K562 (cell line): ENCODE results near the gene IGFL1. TPM values are rescaled to one million over a fixed set of nuclear protein-coding genes. Genes with fewer than 3 reads are reported as not detected.
A peak's percentile ranks its signal among the peaks of the same experiment; 100 is the strongest.

Experiments
- NR4A1 ChIP-seq, 2 experiments: fragments of 250-450 bp in 1 of 2; fragments of 450-650 bp in 1 of 2; sonication (Bioruptor Pico) in 1 of 2; IDR thresholded peaks; 2 replicates each; pipeline versions ENCODE4 v1.4.0 to v1.6.1; 2016 to 2020; ENCODE audit warnings: mild to moderate bottlenecking in 2 of 2, missing compliant biosample characterization in 1 of 2, missing genetic modification characterization in 1 of 2, moderate library complexity in 1 of 2
- PTBP1 ChIP-seq: fragments of 200-400 bp; formaldehyde crosslinking; IDR thresholded peaks from 2 replicates; pipeline ENCODE4 v1.6.1; 2017; ENCODE audit warnings: low read depth, low read length
- SMARCB1 ChIP-seq: IDR thresholded peaks from 2 replicates; pipeline ENCODE4 v1.6.1; 2011; ENCODE audit warnings: improper control_type of control experiment, low read depth; ENCODE audit not compliant: insufficient read length
- ZNF124 ChIP-seq: sonication (generic); formaldehyde crosslinking; IDR thresholded peaks from 2 replicates; pipeline ENCODE4 v1.8.1; 2022; ENCODE audit warnings: missing genetic modification reagents
- ZNF224 ChIP-seq: sonication (generic); formaldehyde crosslinking; IDR thresholded peaks from 2 replicates; pipeline ENCODE4 v1.8.0; 2022; ENCODE audit warnings: mild to moderate bottlenecking, missing genetic modification reagents
- polyA plus RNA-seq, 8 experiments: library from polyadenylated mRNA; depleted of rRNA in 4 of 8; stranded (reverse) in 5 of 8; unstranded in 3 of 8; fragments of >200 nt; fragmentation: Nextera tagmentation in 2 of 8; fragmentation: Illumina TruSeq in 1 of 8; extraction: Ambion mirVana in 2 of 8; extraction: Trizol in 1 of 8; gene quantifications; 2 replicates each; pipeline versions ENCODE4 v1.2.1 to v1.2.3, GENCODE V29; 2011 to 2014; ENCODE audit warnings: inconsistent platforms in 1 of 8, missing spikeins in 1 of 8
- total RNA-seq, 7 experiments: library from RNA; depleted of rRNA in 6 of 7; stranded (reverse); fragments of >200 nt in 6 of 7; fragmentation: Illumina TruSeq in 2 of 7; extraction: Trizol in 2 of 7; gene quantifications; 2 replicates each; pipeline versions ENCODE4 v1.2.1 to v1.2.3, GENCODE V29; 2011 to 2021; ENCODE audit warnings: low replicate concordance in 1 of 7
- TF ChIP-seq, protein P1 (sequence below), 2 experiments: fragments of 450-650 bp; IDR thresholded peaks; 2 replicates each; pipeline ENCODE4 v1.6.1; 2016; ENCODE audit warnings: mild to moderate bottlenecking in 2 of 2, borderline replicate concordance in 1 of 2, low read depth in 1 of 2, moderate library complexity in 1 of 2
- TF ChIP-seq, protein P2 (sequence below): fragments of 450-650 bp; IDR thresholded peaks from 2 replicates; pipeline ENCODE4 v1.6.1; 2016; ENCODE audit warnings: missing biosample characterization, missing genetic modification characterization
- TF ChIP-seq, protein P3 (sequence below): fragments of 450-650 bp; IDR thresholded peaks from 2 replicates; pipeline ENCODE4 v1.6.1; 2017; ENCODE audit warnings: mild to moderate bottlenecking, moderate library complexity
- TF ChIP-seq, protein P4 (sequence below): fragments of 150-350 bp; conservative IDR thresholded peaks from 2 replicates; pipeline ENCODE4 v1.6.1; 2014; ENCODE audit warnings: low read length
- TF ChIP-seq, protein P5 (sequence below): fragments of 450-650 bp; formaldehyde crosslinking; IDR thresholded peaks from 2 replicates; pipeline ENCODE4 v1.4.0; 2022; ENCODE audit warnings: missing genetic modification characterization

IGFL1 gene
- total and polyA plus RNA-seq, 9 of the 15 experiments (the other 6 are each of a cell fraction or from before 2014, with no cell fraction given), result not detected

DNA sequence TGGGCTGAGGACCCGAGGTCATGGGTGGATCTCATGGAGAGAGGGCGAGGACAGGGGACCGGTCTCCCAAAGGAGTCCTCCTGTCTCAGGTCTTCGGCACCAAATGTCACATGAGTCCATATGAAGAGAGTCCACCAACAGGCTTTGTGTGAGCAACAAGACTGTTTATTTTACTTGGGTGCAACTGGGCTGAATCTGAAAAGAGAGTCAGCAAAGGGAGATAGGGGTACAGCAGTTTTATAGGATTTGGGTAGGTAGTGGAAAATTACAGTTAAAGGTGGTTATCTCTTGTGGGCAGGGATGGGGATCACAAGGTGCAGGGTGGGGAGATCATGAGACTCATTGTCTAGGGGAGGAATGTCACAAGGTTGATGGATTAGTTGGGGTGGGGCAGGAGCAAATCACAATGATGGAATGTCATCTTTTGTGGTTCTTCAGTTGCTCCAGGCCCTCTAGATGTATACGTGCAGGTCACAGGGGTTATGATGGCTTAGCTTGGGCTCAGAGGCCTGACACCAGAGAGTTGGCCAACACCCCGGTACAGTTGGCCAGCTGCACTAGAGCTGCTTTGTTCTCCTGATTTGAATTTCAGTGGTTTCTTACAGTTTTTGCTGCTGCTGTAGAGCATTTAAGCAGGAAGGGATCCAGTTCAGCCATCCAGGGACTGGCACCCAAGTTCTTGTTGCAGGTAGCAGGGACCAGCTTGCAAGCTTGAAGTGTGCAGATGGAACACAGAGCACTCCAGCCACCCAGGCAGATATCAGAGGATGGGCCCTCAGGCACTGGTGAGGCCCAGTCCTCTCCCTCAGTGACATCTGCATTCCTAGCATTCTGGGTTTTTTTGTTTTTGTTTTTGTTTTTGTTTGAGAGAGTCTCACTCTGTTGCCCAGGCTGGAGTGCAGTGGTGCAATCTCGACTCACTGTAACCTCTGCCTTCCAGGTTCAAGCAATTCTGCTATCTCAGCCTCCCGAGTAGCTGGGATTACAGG, 26.4 kb upstream of the IGFL1 start (continued):
- TF ChIP-seq, protein P1, sequence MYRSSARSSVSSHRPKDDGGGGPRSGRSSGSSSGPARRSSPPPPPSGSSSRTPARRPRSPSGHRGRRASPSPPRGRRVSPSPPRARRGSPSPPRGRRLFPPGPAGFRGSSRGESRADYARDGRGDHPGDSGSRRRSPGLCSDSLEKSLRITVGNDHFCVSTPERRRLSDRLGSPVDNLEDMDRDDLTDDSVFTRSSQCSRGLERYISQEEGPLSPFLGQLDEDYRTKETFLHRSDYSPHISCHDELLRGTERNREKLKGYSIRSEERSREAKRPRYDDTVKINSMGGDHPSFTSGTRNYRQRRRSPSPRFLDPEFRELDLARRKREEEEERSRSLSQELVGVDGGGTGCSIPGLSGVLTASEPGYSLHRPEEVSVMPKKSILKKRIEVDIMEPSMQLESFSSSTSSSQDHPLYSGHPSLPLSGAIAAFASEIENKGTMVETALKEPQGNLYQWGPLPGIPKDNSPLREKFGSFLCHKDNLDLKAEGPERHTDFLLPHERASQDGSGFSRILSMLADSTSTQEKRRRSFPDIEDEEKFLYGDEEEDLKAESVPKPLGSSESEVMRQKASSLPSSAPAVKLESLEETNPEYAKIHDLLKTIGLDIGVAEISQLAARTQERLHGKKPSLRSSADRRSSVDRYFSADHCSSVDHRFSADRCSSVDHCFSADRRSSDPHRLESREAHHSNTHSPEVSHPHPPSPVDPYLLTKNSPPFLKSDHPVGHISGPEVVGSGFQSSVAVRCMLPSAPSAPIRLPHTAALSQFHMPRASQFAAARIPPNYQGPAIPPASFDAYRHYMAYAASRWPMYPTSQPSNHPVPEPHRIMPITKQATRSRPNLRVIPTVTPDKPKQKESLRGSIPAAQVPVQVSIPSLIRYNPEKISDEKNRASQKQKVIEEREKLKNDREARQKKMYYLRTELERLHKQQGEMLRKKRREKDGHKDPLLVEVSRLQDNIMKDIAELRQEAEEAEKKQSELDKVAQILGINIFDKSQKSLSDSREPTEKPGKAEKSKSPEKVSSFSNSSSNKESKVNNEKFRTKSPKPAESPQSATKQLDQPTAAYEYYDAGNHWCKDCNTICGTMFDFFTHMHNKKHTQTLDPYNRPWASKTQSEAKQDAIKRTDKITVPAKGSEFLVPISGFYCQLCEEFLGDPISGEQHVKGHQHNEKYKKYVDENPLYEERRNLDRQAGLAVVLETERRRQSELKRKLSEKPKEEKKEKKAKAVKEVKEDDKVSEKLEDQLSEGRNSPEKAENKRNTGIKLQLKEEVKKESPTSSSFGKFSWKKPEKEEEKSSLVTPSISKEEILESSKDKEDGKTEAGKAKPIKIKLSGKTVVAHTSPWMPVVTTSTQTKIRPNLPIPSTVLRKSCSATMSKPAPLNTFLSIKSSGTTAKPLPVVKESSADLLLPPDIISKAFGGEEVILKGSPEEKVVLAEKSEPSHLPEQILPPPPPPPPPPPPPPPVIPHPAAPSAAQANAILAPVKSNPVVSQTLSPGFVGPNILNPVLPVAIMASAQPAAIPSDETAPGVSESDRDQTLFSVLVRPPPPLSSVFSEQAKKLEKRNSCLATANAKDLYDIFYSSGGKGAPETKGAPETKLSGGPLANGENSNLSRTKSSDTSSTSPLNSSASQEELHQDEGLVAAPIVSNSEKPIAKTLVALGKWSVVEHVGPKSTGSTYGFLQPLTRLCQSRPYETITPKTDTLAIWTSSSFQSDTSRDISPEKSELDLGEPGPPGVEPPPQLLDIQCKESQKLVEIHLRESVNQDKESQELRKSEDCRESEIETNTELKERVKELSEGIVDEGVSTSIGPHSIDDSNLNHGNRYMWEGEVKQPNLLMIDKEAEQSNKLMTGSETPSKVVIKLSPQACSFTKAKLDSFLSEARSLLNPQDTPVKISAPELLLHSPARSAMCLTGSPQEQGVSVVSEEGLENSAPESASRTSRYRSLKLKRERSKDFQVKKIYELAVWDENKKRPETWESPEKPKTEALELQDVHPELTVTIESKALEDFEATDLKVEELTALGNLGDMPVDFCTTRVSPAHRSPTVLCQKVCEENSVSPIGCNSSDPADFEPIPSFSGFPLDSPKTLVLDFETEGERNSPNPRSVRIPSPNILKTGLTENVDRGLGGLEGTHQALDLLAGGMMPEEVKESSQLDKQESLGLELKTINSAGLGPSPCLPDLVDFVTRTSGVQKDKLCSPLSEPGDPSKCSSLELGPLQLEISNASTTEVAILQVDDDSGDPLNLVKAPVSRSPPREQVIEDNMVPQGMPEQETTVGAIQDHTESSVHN (IDR thresholded peaks at IDR 0.05; ENCODE audit: borderline replicate concordance in 1 of 2, low read depth in 1 of 2), result no peak
- TF ChIP-seq PTBP1 (no peak), SMARCB1 (no peak), ZNF124 (CRISPR knock-in tag) (no peak), ZNF224 (CRISPR knock-in tag) (no peak), NR4A1 (CRISPR knock-in tag; IDR thresholded peaks at IDR 0.05) (peak; percentile 75; the same call in 1 of the 2 replicates), NR4A1 (tag; IDR thresholded peaks at IDR 0.05) (peak; percentile 97)
- TF ChIP-seq, protein P2, sequence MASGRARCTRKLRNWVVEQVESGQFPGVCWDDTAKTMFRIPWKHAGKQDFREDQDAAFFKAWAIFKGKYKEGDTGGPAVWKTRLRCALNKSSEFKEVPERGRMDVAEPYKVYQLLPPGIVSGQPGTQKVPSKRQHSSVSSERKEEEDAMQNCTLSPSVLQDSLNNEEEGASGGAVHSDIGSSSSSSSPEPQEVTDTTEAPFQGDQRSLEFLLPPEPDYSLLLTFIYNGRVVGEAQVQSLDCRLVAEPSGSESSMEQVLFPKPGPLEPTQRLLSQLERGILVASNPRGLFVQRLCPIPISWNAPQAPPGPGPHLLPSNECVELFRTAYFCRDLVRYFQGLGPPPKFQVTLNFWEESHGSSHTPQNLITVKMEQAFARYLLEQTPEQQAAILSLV (tag), result no peak
- TF ChIP-seq, protein P3, sequence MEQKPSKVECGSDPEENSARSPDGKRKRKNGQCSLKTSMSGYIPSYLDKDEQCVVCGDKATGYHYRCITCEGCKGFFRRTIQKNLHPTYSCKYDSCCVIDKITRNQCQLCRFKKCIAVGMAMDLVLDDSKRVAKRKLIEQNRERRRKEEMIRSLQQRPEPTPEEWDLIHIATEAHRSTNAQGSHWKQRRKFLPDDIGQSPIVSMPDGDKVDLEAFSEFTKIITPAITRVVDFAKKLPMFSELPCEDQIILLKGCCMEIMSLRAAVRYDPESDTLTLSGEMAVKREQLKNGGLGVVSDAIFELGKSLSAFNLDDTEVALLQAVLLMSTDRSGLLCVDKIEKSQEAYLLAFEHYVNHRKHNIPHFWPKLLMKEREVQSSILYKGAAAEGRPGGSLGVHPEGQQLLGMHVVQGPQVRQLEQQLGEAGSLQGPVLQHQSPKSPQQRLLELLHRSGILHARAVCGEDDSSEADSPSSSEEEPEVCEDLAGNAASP, result no peak
- TF ChIP-seq, protein P4, sequence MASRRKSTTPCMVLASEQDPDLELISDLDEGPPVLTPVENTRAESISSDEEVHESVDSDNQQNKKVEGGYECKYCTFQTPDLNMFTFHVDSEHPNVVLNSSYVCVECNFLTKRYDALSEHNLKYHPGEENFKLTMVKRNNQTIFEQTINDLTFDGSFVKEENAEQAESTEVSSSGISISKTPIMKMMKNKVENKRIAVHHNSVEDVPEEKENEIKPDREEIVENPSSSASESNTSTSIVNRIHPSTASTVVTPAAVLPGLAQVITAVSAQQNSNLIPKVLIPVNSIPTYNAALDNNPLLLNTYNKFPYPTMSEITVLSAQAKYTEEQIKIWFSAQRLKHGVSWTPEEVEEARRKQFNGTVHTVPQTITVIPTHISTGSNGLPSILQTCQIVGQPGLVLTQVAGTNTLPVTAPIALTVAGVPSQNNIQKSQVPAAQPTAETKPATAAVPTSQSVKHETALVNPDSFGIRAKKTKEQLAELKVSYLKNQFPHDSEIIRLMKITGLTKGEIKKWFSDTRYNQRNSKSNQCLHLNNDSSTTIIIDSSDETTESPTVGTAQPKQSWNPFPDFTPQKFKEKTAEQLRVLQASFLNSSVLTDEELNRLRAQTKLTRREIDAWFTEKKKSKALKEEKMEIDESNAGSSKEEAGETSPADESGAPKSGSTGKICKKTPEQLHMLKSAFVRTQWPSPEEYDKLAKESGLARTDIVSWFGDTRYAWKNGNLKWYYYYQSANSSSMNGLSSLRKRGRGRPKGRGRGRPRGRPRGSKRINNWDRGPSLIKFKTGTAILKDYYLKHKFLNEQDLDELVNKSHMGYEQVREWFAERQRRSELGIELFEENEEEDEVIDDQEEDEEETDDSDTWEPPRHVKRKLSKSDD, result no peak
- TF ChIP-seq, protein P5, sequence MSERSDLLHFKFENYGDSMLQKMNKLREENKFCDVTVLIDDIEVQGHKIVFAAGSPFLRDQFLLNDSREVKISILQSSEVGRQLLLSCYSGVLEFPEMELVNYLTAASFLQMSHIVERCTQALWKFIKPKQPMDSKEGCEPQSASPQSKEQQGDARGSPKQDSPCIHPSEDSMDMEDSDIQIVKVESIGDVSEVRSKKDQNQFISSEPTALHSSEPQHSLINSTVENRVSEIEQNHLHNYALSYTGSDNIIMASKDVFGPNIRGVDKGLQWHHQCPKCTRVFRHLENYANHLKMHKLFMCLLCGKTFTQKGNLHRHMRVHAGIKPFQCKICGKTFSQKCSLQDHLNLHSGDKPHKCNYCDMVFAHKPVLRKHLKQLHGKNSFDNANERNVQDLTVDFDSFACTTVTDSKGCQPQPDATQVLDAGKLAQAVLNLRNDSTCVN (CRISPR knock-in tag), result 0 out of 2 replicates have a peak, but pooled peaks have one; percentile 36
